Measurements from ENCODE around the gene RPS28. TPM values are rescaled to one million over a fixed set of nuclear protein-coding genes. Genes with fewer than 3 reads are reported as not detected.
"Not testable (repeated sequence)": the region's sequence is repeated elsewhere in the genome, so short reads cannot be mapped to it uniquely, and the experiment has no call there.

RPS28 gene
- total RNA-seq, 2 donors from 2014 or later = 2,364 to 2,621 TPM

GRCh38 chr19:8311461-8312260 lies 9.6 kb upstream of the RPS28 start:
- peaks cover 6% of the 10 kb centered on the region for H3K4me1 Mint-ChIP-seq
- no peaks in the 10 kb centered on the region for H3K9me3 Mint-ChIP-seq
- peaks cover 95% of the 10 kb centered on the region for H3K36me3 Mint-ChIP-seq (ENCODE audit: low read depth)
- no peak for ATAC-seq (replicated peaks)
- no peak overlapping the region for H3K27ac Mint-ChIP-seq
- H3K27me3 Mint-ChIP-seq = no peaks in the 10 kb centered on the region
- H3K4me3 Mint-ChIP-seq = no peak overlapping the region

GRCh38 chr19:8314981-8315640 lies 6.2 kb upstream of the RPS28 start:
- H3K36me3 Mint-ChIP-seq (ENCODE audit: low read depth) = peaks cover 78% of the 10 kb centered on the region
- H3K9me3 Mint-ChIP-seq; H3K4me3 Mint-ChIP-seq; H3K27me3 Mint-ChIP-seq; H3K4me1 Mint-ChIP-seq; ATAC-seq (replicated peaks); H3K27ac Mint-ChIP-seq: not testable (repeated sequence)

GRCh38 chr19:8316351-8317125 lies 4.8 kb upstream of the RPS28 start:
- Mint-ChIP-seq H3K27ac (no peak overlapping the region), H3K9me3 (no peaks in the 10 kb centered on the region), H3K36me3 (ENCODE audit: low read depth) (peaks cover 78% of the 10 kb centered on the region), H3K4me3 (no peak overlapping the region), H3K4me1 (peaks cover 5% of the 10 kb centered on the region), H3K27me3 (no peaks in the 10 kb centered on the region)
- no peak for ATAC-seq (replicated peaks)

- H3K4me3 Mint-ChIP-seq; H3K4me1 Mint-ChIP-seq; H3K27ac Mint-ChIP-seq; H3K27me3 Mint-ChIP-seq; ATAC-seq (replicated peaks); H3K9me3 Mint-ChIP-seq: not testable (repeated sequence)
- H3K36me3 Mint-ChIP-seq (ENCODE audit: low read depth) = peaks cover 80% of the 10 kb centered on the region
Observed at GRCh38 chr19:8318835-8319234, 2.5 kb upstream of the RPS28 start.

DNA sequence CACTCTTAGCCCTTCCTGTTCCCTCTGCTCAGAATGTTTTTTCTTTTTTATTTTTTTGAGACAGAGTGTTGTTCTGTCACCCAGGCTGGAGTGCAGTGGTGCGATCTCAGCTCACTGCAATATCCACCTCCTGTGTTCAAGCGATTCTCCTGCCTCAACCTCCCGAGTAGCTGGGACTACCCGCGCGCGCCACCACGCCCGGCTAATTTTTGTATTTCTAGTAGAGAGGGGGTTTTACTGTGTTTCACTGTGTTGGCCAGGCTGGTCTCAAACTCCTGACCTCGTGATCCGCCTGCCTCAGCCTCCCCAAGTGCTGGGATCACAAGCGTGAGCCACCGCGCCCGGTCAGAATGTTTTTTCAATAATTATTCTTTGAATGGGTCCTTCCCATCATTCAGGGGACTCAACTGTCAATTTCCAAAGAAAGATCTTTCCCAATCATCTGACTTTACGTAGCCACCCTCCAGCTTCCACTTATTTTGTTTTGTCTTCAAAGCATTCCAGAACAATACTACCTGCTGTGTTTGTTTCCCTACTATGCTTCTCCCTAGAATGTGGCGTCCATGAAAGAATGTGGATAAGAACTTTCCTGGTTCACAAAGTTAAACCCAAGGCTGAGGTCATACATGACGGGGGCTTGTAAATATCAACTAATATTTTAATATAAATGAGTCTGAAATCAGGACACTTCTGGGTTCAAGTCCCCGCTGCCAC lies 1.3 kb upstream of the RPS28 start:
- Mint-ChIP-seq H3K36me3 (ENCODE audit: low read depth) (peaks cover 74% of the 10 kb centered on the region), H3K27me3 (no peaks in the 10 kb centered on the region), H3K9me3 (no peaks in the 10 kb centered on the region), H3K4me1 (peaks cover 5% of the 10 kb centered on the region), H3K27ac (peak overlapping the region; percentile 100), H3K4me3 (peak overlapping the region; percentile 100)
- no peak for ATAC-seq (replicated peaks)

DNA sequence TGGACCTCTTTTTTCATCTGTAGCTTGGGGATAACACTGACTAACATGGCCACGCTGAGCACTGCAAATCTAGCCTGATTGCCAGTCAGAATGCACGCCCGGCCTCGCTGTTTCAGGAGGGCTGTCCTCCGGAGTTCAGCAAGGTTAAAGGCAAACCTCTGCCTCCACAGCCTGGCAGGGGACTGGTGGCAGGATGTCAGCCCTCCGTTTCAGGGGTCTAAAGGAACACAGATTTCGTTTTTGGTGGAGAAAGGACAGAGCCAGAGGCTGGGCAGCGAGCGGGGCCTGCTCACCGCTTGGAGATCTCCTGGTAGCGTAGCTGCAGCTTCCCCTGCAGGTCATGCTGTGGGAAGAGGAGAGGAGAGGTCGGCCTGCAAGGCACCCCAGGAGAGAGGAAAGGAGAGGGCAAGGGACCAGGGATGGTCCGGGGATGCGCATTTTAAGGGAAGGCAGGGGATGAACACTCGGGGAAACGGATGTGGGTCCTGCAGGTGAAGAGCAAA lies 681 bp upstream of the RPS28 start:
- Mint-ChIP-seq H3K27ac (peak overlapping the region; percentile 100), H3K4me3 (peak overlapping the region; percentile 100), H3K27me3 (no peaks in the 10 kb centered on the region), H3K4me1 (peaks cover 5% of the 10 kb centered on the region), H3K9me3 (no peaks in the 10 kb centered on the region), H3K36me3 (ENCODE audit: low read depth) (peaks cover 67% of the 10 kb centered on the region)
- ATAC-seq (replicated peaks) = peak; percentile 31

GRCh38 chr19:8321986-8322637 lies 816 bp downstream of the RPS28 start:
- Mint-ChIP-seq H3K27me3 (no peaks in the 10 kb centered on the region), H3K4me1 (peaks cover 5% of the 10 kb centered on the region), H3K4me3 (peak overlapping the region; percentile 100), H3K27ac (peak overlapping the region; percentile 100), H3K36me3 (ENCODE audit: low read depth) (peaks cover 55% of the 10 kb centered on the region), H3K9me3 (no peaks in the 10 kb centered on the region)
- no peak for ATAC-seq (replicated peaks)

DNA sequence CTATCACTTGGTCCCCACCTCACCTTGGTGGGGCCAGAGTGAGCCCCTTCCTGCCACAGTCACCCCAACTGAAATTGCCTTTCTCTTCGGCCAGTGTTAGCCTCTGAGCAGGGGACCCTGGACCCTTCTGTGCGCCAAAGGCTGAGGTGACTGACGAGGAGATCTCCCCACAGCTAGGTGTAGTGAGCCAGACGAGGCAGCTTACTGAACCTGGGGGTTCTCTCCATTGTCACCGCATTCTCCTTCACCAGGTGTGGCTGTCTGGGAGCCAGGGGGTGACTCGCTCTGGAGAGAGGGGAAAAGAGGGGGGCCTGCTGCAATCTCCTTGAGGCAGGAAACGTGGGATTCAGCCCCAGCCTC lies 1.3 kb downstream of the RPS28 start:
- H3K36me3 Mint-ChIP-seq (ENCODE audit: low read depth) = peaks cover 50% of the 10 kb centered on the region
- H3K4me3 Mint-ChIP-seq = peak overlapping the region; percentile 100
- H3K27me3 Mint-ChIP-seq = no peaks in the 10 kb centered on the region
- peaks cover 5% of the 10 kb centered on the region for H3K4me1 Mint-ChIP-seq
- H3K27ac Mint-ChIP-seq = peak overlapping the region; percentile 100
- no peaks in the 10 kb centered on the region for H3K9me3 Mint-ChIP-seq
- ATAC-seq (replicated peaks) = no peak

DNA sequence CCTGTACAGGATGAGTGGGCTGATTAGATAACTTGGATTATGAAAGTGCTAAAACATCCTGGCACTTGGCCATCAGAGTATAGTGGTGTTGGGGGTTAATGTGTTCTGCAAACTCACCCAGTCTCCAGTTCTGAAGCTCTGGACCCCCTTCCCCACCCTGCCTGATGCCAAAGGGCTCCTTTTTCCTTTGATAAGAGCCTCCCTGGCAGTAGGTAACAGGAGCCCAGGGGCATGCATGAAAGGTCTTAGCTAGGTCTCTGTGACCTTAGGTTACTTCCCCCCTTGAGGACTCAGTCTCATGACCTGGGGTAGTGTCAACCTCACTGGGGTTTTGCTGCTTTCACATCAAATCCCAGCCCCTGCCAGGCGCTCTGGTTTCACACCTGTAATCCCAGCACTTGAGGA lies 2.5 kb downstream of the RPS28 start:
- Mint-ChIP-seq H3K9me3 (no peaks in the 10 kb centered on the region), H3K4me1 (peaks cover 5% of the 10 kb centered on the region), H3K36me3 (ENCODE audit: low read depth) (peaks cover 49% of the 10 kb centered on the region), H3K27me3 (no peaks in the 10 kb centered on the region), H3K27ac (no peak overlapping the region), H3K4me3 (peak overlapping the region; percentile 100)
- ATAC-seq (replicated peaks) = no peak

GRCh38 chr19:8324186-8325050 lies 3.1 kb downstream of the RPS28 start:
- H3K27ac Mint-ChIP-seq = no peak overlapping the region
- H3K4me3 Mint-ChIP-seq = no peak overlapping the region
- no peaks in the 10 kb centered on the region for H3K27me3 Mint-ChIP-seq
- peaks cover 48% of the 10 kb centered on the region for H3K36me3 Mint-ChIP-seq (ENCODE audit: low read depth)
- no peak for ATAC-seq (replicated peaks)
- no peaks in the 10 kb centered on the region for H3K9me3 Mint-ChIP-seq
- peaks cover 5% of the 10 kb centered on the region for H3K4me1 Mint-ChIP-seq

GRCh38 chr19:8325454-8325853 lies 4.2 kb downstream of the RPS28 start:
- ATAC-seq (replicated peaks) = no peak
- H3K27ac Mint-ChIP-seq = no peak overlapping the region
- H3K36me3 Mint-ChIP-seq (ENCODE audit: low read depth) = peaks cover 38% of the 10 kb centered on the region

GRCh38 chr19:8329996-8330395 lies 8.7 kb downstream of the RPS28 start:
- Mint-ChIP-seq H3K4me3 (no peak overlapping the region), H3K27ac (peak overlapping the region; percentile 32), H3K9me3 (no peaks in the 10 kb centered on the region), H3K4me1 (peaks cover 6% of the 10 kb centered on the region), H3K27me3 (no peaks in the 10 kb centered on the region), H3K36me3 (ENCODE audit: low read depth) (no peaks in the 10 kb centered on the region)
- no peak for ATAC-seq (replicated peaks)

More at GRCh38 chr19:8325454-8325853, 4.2 kb downstream of the RPS28 start:
- no peaks in the 10 kb centered on the region for H3K9me3 Mint-ChIP-seq
- H3K4me1 Mint-ChIP-seq = peaks cover 6% of the 10 kb centered on the region
- H3K4me3 Mint-ChIP-seq = no peak overlapping the region
- no peaks in the 10 kb centered on the region for H3K27me3 Mint-ChIP-seq

- Mint-ChIP-seq H3K4me3 (no peak overlapping the region), H3K4me1 (peaks cover 6% of the 10 kb centered on the region), H3K27me3 (peaks cover 4% of the 10 kb centered on the region), H3K36me3 (ENCODE audit: low read depth) (no peaks in the 10 kb centered on the region), H3K27ac (no peak overlapping the region), H3K9me3 (no peaks in the 10 kb centered on the region)
- no peak for ATAC-seq (replicated peaks)
Observed at GRCh38 chr19:8331263-8331845, 10.1 kb downstream of the RPS28 start.
